ENCODE data around the gene NUDT4B.
"Not testable (repeated sequence)": the region's sequence is repeated elsewhere in the genome, so short reads cannot be mapped to it uniquely, and the experiment has no call there.

Gene NUDT4B

GRCh38 chr1:148738667-148739066 is 9.9 kb upstream of the NUDT4B start:
- DNase-seq, result not testable (repeated sequence)

- not testable (repeated sequence) for DNase-seq
Measured at GRCh38 chr1:148743200-148743599, 5.4 kb upstream of the NUDT4B start.

GRCh38 chr1:148743726-148744720 is 4.6 kb upstream of the NUDT4B start:
- not testable (repeated sequence) for DNase-seq

GRCh38 chr1:148749335-148749681 is 734 bp downstream of the NUDT4B start:
- DNase-seq, result not testable (repeated sequence)

GRCh38 chr1:148756231-148756630 is 7.7 kb downstream of the NUDT4B start:
- DNase-seq, result not testable (repeated sequence)

- DNase-seq, result not testable (repeated sequence)
Measured at GRCh38 chr1:148757446-148757845, 8.9 kb downstream of the NUDT4B start.

GRCh38 chr1:148758412-148758811 is 9.8 kb downstream of the NUDT4B start:
- DNase-seq, result not testable (repeated sequence)

GRCh38 chr1:148758925-148759324 is 10.4 kb downstream of the NUDT4B start:
- DNase-seq, result not testable (repeated sequence)

- not testable (repeated sequence) for DNase-seq
Measured at GRCh38 chr1:148759749-148760148, 11.2 kb downstream of the NUDT4B start.

GRCh38 chr1:148760206-148760605 is 11.6 kb downstream of the NUDT4B start:
- not testable (repeated sequence) for DNase-seq

GRCh38 chr1:148761360-148761759 is 12.8 kb downstream of the NUDT4B start:
- not testable (repeated sequence) for DNase-seq

- not testable (repeated sequence) for DNase-seq
Measured at GRCh38 chr1:148765238-148766019, 16.9 kb downstream of the NUDT4B start.

GRCh38 chr1:148768541-148768940 is 20.0 kb downstream of the NUDT4B start:
- DNase-seq, result not testable (repeated sequence)

- not testable (repeated sequence) for DNase-seq
Measured at GRCh38 chr1:148769495-148769894, 20.9 kb downstream of the NUDT4B start.

GRCh38 chr1:148773690-148774089 is 25.1 kb downstream of the NUDT4B start:
- DNase-seq, result not testable (repeated sequence)

GRCh38 chr1:148774102-148774501 is 25.5 kb downstream of the NUDT4B start:
- DNase-seq, result not testable (repeated sequence)

GRCh38 chr1:148775263-148775662 is 26.7 kb downstream of the NUDT4B start:
- DNase-seq, result not testable (repeated sequence)

- DNase-seq, result not testable (repeated sequence)
Measured at GRCh38 chr1:148777649-148778048, 29.1 kb downstream of the NUDT4B start.

GRCh38 chr1:148780404-148780803 is 31.8 kb downstream of the NUDT4B start:
- not testable (repeated sequence) for DNase-seq

GRCh38 chr1:148791543-148792099 is 43.0 kb downstream of the NUDT4B start:
- not testable (repeated sequence) for DNase-seq

- not testable (repeated sequence) for DNase-seq
Measured at GRCh38 chr1:148793762-148794332, 45.3 kb downstream of the NUDT4B start.

All from activated CD4-positive, CD25-positive, alpha-beta regulatory T cell (primary cell).